Activated T-cell treated with anti-CD3 and anti-CD28 coated beads, Interleukin-2, amount 50 U/mL, for 24 hours (primary cell): ENCODE results near the gene COL9A1.

ENCODE experiments used
- DNase-seq: peaks from one replicate; pipeline ENCODE4 v3.0.0-alpha.2; 2020
- H3K27ac Mint-ChIP-seq: 2 replicates; pipeline ENCODE4 v1.8.0; 2020; ENCODE audit warnings: mild to moderate bottlenecking, mixed read lengths
- H3K27me3 Mint-ChIP-seq: 2 replicates; pipeline ENCODE4 v1.8.0; 2020; ENCODE audit warnings: mixed read lengths
- H3K36me3 Mint-ChIP-seq: 2 replicates; pipeline ENCODE4 v1.8.0; 2020; ENCODE audit warnings: low read depth, mixed read lengths
- H3K4me1 Mint-ChIP-seq: 2 replicates; pipeline ENCODE4 v1.8.0; 2020; ENCODE audit warnings: low read depth, mixed read lengths
- H3K4me3 Mint-ChIP-seq: 2 replicates; pipeline ENCODE4 v1.8.0; 2020; ENCODE audit warnings: mild to moderate bottlenecking, moderate library complexity, mixed read lengths
- H3K9me3 Mint-ChIP-seq: 2 replicates; pipeline ENCODE4 v1.8.0; 2020; ENCODE audit warnings: mixed read lengths

The COL9A1 gene

GRCh38 chr6:70225055-70225454 is 77.8 kb downstream of the COL9A1 start:
- H3K9me3 Mint-ChIP-seq, result no peaks in the 10 kb centered on the region
- no peaks in the 10 kb centered on the region for H3K4me1 Mint-ChIP-seq
- H3K4me3 Mint-ChIP-seq, result no peak overlapping the region
- no peak for DNase-seq
- H3K27me3 Mint-ChIP-seq, result peaks cover 4% of the 10 kb centered on the region
- no peaks in the 10 kb centered on the region for H3K36me3 Mint-ChIP-seq
- H3K27ac Mint-ChIP-seq, result no peak overlapping the region

GRCh38 chr6:70222439-70222749 is 80.5 kb downstream of the COL9A1 start:
- Mint-ChIP-seq H3K27me3 (peaks cover 7% of the 10 kb centered on the region), H3K27ac (no peak overlapping the region), H3K4me1 (no peaks in the 10 kb centered on the region), H3K4me3 (no peak overlapping the region), H3K9me3 (no peaks in the 10 kb centered on the region), H3K36me3 (no peaks in the 10 kb centered on the region)
- no peak for DNase-seq

GRCh38 chr6:70221715-70222438 is 81.0 kb downstream of the COL9A1 start:
- Mint-ChIP-seq H3K9me3 (no peaks in the 10 kb centered on the region), H3K27me3 (peaks cover 7% of the 10 kb centered on the region), H3K27ac (no peak overlapping the region), H3K36me3 (no peaks in the 10 kb centered on the region), H3K4me3 (no peak overlapping the region), H3K4me1 (no peaks in the 10 kb centered on the region)
- DNase-seq, result no peak

- H3K27me3 Mint-ChIP-seq, result peaks cover 11% of the 10 kb centered on the region
- no peak overlapping the region for H3K4me3 Mint-ChIP-seq
- H3K4me1 Mint-ChIP-seq, result no peaks in the 10 kb centered on the region
- H3K27ac Mint-ChIP-seq, result no peak overlapping the region
- H3K36me3 Mint-ChIP-seq, result no peaks in the 10 kb centered on the region
- DNase-seq, result no peak
- H3K9me3 Mint-ChIP-seq, result no peaks in the 10 kb centered on the region
Measured at GRCh38 chr6:70221025-70221714, 81.7 kb downstream of the COL9A1 start.

GRCh38 chr6:70219943-70220613 is 82.8 kb downstream of the COL9A1 start:
- H3K27ac Mint-ChIP-seq, result no peak overlapping the region
- no peak overlapping the region for H3K4me3 Mint-ChIP-seq
- no peaks in the 10 kb centered on the region for H3K4me1 Mint-ChIP-seq
- H3K9me3 Mint-ChIP-seq, result no peaks in the 10 kb centered on the region
- no peak for DNase-seq
- H3K27me3 Mint-ChIP-seq, result peaks cover 11% of the 10 kb centered on the region
- H3K36me3 Mint-ChIP-seq, result no peaks in the 10 kb centered on the region

- peaks cover 15% of the 10 kb centered on the region for H3K27me3 Mint-ChIP-seq
- H3K36me3 Mint-ChIP-seq, result no peaks in the 10 kb centered on the region
- H3K4me3 Mint-ChIP-seq, result no peak overlapping the region
Measured at GRCh38 chr6:70216767-70217166, 86.1 kb downstream of the COL9A1 start.

GRCh38 chr6:70215460-70216108 is 87.3 kb downstream of the COL9A1 start:
- no peaks in the 10 kb centered on the region for H3K9me3 Mint-ChIP-seq
- H3K27me3 Mint-ChIP-seq, result peaks cover 15% of the 10 kb centered on the region
- no peaks in the 10 kb centered on the region for H3K36me3 Mint-ChIP-seq
- no peaks in the 10 kb centered on the region for H3K4me1 Mint-ChIP-seq
- no peak overlapping the region for H3K27ac Mint-ChIP-seq
- H3K4me3 Mint-ChIP-seq, result no peak overlapping the region
- no peak for DNase-seq

More at GRCh38 chr6:70216767-70217166, 86.1 kb downstream of the COL9A1 start:
- Mint-ChIP-seq H3K27ac (no peak overlapping the region), H3K4me1 (no peaks in the 10 kb centered on the region), H3K9me3 (no peaks in the 10 kb centered on the region)
- DNase-seq, result no peak

- Mint-ChIP-seq H3K9me3 (no peaks in the 10 kb centered on the region), H3K27ac (no peak overlapping the region), H3K36me3 (no peaks in the 10 kb centered on the region), H3K27me3 (peaks cover 8% of the 10 kb centered on the region), H3K4me1 (no peaks in the 10 kb centered on the region), H3K4me3 (no peak overlapping the region)
- no peak for DNase-seq
Measured at GRCh38 chr6:70210462-70210861, 92.4 kb downstream of the COL9A1 start.

- Mint-ChIP-seq H3K27me3 (peaks cover 3% of the 10 kb centered on the region), H3K4me3 (no peak overlapping the region), H3K4me1 (no peaks in the 10 kb centered on the region), H3K36me3 (no peaks in the 10 kb centered on the region), H3K9me3 (no peaks in the 10 kb centered on the region), H3K27ac (no peak overlapping the region)
- DNase-seq, result no peak
Measured at GRCh38 chr6:70208235-70208790, 94.6 kb downstream of the COL9A1 start.

- H3K4me1 Mint-ChIP-seq, result no peaks in the 10 kb centered on the region
- no peak for DNase-seq
- H3K4me3 Mint-ChIP-seq, result no peak overlapping the region
- no peak overlapping the region for H3K27ac Mint-ChIP-seq
- no peaks in the 10 kb centered on the region for H3K36me3 Mint-ChIP-seq
- no peaks in the 10 kb centered on the region for H3K27me3 Mint-ChIP-seq
- H3K9me3 Mint-ChIP-seq, result no peaks in the 10 kb centered on the region
Measured at GRCh38 chr6:70198785-70199184, 104.1 kb downstream of the COL9A1 start.

GRCh38 chr6:70196531-70196930 is 106.4 kb downstream of the COL9A1 start:
- Mint-ChIP-seq H3K4me1 (no peaks in the 10 kb centered on the region), H3K36me3 (no peaks in the 10 kb centered on the region), H3K9me3 (no peaks in the 10 kb centered on the region), H3K27me3 (peaks cover 6% of the 10 kb centered on the region), H3K27ac (no peak overlapping the region), H3K4me3 (no peak overlapping the region)
- DNase-seq, result no peak

- H3K4me3 Mint-ChIP-seq, result no peak overlapping the region
- peaks cover 6% of the 10 kb centered on the region for H3K27me3 Mint-ChIP-seq
- DNase-seq, result no peak
- H3K36me3 Mint-ChIP-seq, result no peaks in the 10 kb centered on the region
- no peaks in the 10 kb centered on the region for H3K9me3 Mint-ChIP-seq
- H3K27ac Mint-ChIP-seq, result no peak overlapping the region
- H3K4me1 Mint-ChIP-seq, result no peaks in the 10 kb centered on the region
Measured at GRCh38 chr6:70194421-70194820, 108.5 kb downstream of the COL9A1 start.

- DNase-seq, result no peak
- Mint-ChIP-seq H3K27ac (no peak overlapping the region), H3K4me1 (no peaks in the 10 kb centered on the region), H3K27me3 (peaks cover under 1% of the 10 kb centered on the region), H3K4me3 (no peak overlapping the region), H3K9me3 (no peaks in the 10 kb centered on the region), H3K36me3 (no peaks in the 10 kb centered on the region)
Measured at GRCh38 chr6:70188202-70188601, 114.7 kb downstream of the COL9A1 start.

GRCh38 chr6:70186461-70186860 is 116.4 kb downstream of the COL9A1 start:
- no peak overlapping the region for H3K4me3 Mint-ChIP-seq
- no peaks in the 10 kb centered on the region for H3K4me1 Mint-ChIP-seq
- no peaks in the 10 kb centered on the region for H3K27me3 Mint-ChIP-seq
- no peak overlapping the region for H3K27ac Mint-ChIP-seq
- no peaks in the 10 kb centered on the region for H3K9me3 Mint-ChIP-seq
- H3K36me3 Mint-ChIP-seq, result no peaks in the 10 kb centered on the region
- no peak for DNase-seq
